SU-DHL-6 (cell line): ENCODE results near the gene MED12L.

ENCODE experiments used
- EZH2phosphoT487 ChIP-seq: fragments of 200-600 bp; sonication (generic), shearing (Covaris generic); conservative IDR thresholded peaks from 2 replicates; pipeline ENCODE4 v1.6.1; 2018; ENCODE audit warnings: mild to moderate bottlenecking, antibody characterized with exemption, low read length, moderate library complexity, mixed read lengths
- TF ChIP-seq, protein P1 (sequence below): fragments of 200-600 bp; sonication (generic); IDR thresholded peaks from one replicate; pipeline ENCODE4 v1.5.1; 2017; ENCODE audit warnings: antibody characterized with exemption, mild to moderate bottlenecking, low read length, moderate library complexity; ENCODE audit not compliant: insufficient read depth, poor library complexity, severe bottlenecking

DNA sequence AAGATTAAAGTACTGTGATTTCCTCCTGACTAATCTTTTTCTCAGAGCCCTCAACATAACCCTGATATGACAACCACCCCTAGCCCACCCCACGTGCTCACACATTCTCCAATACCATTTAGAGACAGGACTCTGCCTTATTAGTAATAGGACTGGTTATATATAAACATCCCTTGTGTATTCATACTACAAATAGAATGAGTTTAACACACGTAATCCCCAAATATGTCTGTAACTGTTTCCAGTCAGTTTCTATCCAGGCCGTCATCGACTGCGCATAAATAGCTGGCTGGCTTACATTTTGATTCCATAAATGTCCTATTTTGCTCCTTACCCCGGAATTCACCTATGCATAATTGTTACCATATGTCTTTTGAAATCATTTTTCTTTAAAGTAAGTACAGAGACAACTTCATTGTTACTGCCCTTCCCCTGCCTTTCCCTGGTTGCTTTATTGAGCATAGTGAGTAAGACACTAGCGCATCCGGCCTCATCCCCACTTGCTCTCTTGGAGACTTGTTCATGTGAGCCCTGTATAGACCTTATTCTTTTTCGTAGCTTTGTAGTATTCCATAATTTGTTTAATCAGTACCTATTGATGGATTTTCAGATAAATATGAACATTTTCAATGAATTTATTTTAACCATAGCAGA lies 196.3 kb downstream of the MED12L start:
- TF ChIP-seq, protein P1, sequence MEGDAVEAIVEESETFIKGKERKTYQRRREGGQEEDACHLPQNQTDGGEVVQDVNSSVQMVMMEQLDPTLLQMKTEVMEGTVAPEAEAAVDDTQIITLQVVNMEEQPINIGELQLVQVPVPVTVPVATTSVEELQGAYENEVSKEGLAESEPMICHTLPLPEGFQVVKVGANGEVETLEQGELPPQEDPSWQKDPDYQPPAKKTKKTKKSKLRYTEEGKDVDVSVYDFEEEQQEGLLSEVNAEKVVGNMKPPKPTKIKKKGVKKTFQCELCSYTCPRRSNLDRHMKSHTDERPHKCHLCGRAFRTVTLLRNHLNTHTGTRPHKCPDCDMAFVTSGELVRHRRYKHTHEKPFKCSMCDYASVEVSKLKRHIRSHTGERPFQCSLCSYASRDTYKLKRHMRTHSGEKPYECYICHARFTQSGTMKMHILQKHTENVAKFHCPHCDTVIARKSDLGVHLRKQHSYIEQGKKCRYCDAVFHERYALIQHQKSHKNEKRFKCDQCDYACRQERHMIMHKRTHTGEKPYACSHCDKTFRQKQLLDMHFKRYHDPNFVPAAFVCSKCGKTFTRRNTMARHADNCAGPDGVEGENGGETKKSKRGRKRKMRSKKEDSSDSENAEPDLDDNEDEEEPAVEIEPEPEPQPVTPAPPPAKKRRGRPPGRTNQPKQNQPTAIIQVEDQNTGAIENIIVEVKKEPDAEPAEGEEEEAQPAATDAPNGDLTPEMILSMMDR: no peak
- no peak for TF ChIP-seq EZH2phosphoT487
